H9 (cell line): ENCODE data around the gene HMCN1. TPM values are rescaled to one million over a fixed set of nuclear protein-coding genes. Genes with fewer than 3 reads are reported as not detected.

Source experiments
- DNase-seq: peaks from one replicate; pipeline ENCODE4 v3.0.0-alpha.2; 2017
- H2AFZ ChIP-seq: one replicate; pipeline ENCODE4 v1.6.1; 2013; ENCODE audit warnings: mild to moderate bottlenecking, low read length, control low read depth, moderate library complexity
- H2AK5ac ChIP-seq: 2 replicates; pipeline ENCODE4 v1.6.1; 2013; ENCODE audit warnings: low read length, control low read depth, mixed read lengths; ENCODE audit not compliant: insufficient read length
- H2BK120ac ChIP-seq: one replicate; pipeline ENCODE4 v1.6.1; 2013; ENCODE audit warnings: low read depth, mild to moderate bottlenecking, low read length, control low read depth, inconsistent platforms; ENCODE audit not compliant: poor library complexity, severe bottlenecking
- H2BK12ac ChIP-seq: 2 replicates; pipeline ENCODE4 v1.6.1; 2013; ENCODE audit warnings: low read length, control low read depth, mixed read lengths, low read depth; ENCODE audit not compliant: insufficient read length
- H2BK15ac ChIP-seq: 2 replicates; pipeline ENCODE4 v1.6.1; 2013; ENCODE audit warnings: low read depth, low read length, control low read depth
- H2BK20ac ChIP-seq: one replicate; pipeline ENCODE4 v1.6.1; 2013; ENCODE audit warnings: low read depth, mild to moderate bottlenecking, low read length, control low read depth, inconsistent platforms; ENCODE audit not compliant: poor library complexity, severe bottlenecking
- H2BK5ac ChIP-seq: 2 replicates; pipeline ENCODE4 v1.6.1; 2013; ENCODE audit warnings: low read length, control low read depth, mixed read lengths; ENCODE audit not compliant: insufficient read length
- H3K14ac ChIP-seq: 2 replicates; pipeline ENCODE4 v1.6.1; 2013; ENCODE audit warnings: low read length, control low read depth; ENCODE audit not compliant: insufficient read depth
- H3K18ac ChIP-seq: 2 replicates; pipeline ENCODE4 v1.6.1; 2013; ENCODE audit warnings: low read depth, mild to moderate bottlenecking, mixed read lengths, low read length, control low read depth; ENCODE audit not compliant: insufficient read length
- H3K23ac ChIP-seq: 2 replicates; pipeline ENCODE4 v1.6.1; 2013; ENCODE audit warnings: low read length, control low read depth, mixed read lengths, low read depth; ENCODE audit not compliant: insufficient read length
- H3K23me2 ChIP-seq: 2 replicates; pipeline ENCODE4 v1.6.1; 2013; ENCODE audit warnings: low read depth, mild to moderate bottlenecking, mixed read lengths, low read length, control low read depth; ENCODE audit not compliant: insufficient read length, poor library complexity, severe bottlenecking
- H3K27ac ChIP-seq: 2 replicates; pipeline ENCODE4 v1.5.1; 2013; ENCODE audit warnings: low read length, control low read depth, mixed read lengths, low read depth; ENCODE audit not compliant: insufficient read length
- H3K27me3 ChIP-seq: 2 replicates; pipeline ENCODE4 v1.6.1; 2013; ENCODE audit warnings: low read length, control low read depth, inconsistent platforms; ENCODE audit not compliant: insufficient read depth
- H3K4ac ChIP-seq: 2 replicates; pipeline ENCODE4 v1.6.1; 2013; ENCODE audit warnings: low read depth, mild to moderate bottlenecking, control low read depth, inconsistent platforms, low read length, moderate library complexity
- H3K4me1 ChIP-seq: 2 replicates; pipeline ENCODE4 v1.6.1; 2013; ENCODE audit warnings: low read length, control low read depth, inconsistent platforms; ENCODE audit not compliant: insufficient read depth
- H3K4me2 ChIP-seq: 2 replicates; pipeline ENCODE4 v1.6.1; 2013; ENCODE audit warnings: low read length, control low read depth, mixed read lengths; ENCODE audit not compliant: insufficient read length, insufficient read depth
- H3K56ac ChIP-seq: 2 replicates; pipeline ENCODE4 v1.6.1; 2013; ENCODE audit warnings: low read depth, mild to moderate bottlenecking, mixed read lengths, low read length, control low read depth; ENCODE audit not compliant: insufficient read length
- H3K79me1 ChIP-seq: 2 replicates; pipeline ENCODE4 v1.6.1; 2013; ENCODE audit warnings: low read depth, mild to moderate bottlenecking, moderate library complexity, low read length, control low read depth, inconsistent platforms; ENCODE audit not compliant: insufficient read depth, poor library complexity, severe bottlenecking
- H3K79me2 ChIP-seq: 2 replicates; pipeline ENCODE4 v1.6.1; 2013; ENCODE audit warnings: low read length, control low read depth, inconsistent platforms; ENCODE audit not compliant: insufficient read depth
- H3K9ac ChIP-seq: 2 replicates; pipeline ENCODE4 v1.6.1; 2013; ENCODE audit warnings: low read length, control low read depth, mixed read lengths; ENCODE audit not compliant: insufficient read length; ENCODE audit errors: extremely low read depth
- H3K9me3 ChIP-seq: one replicate; pipeline ENCODE4 v1.6.1; 2013; ENCODE audit warnings: low read depth, low read length, inconsistent platforms; ENCODE audit not compliant: control insufficient read depth
- H3T11ph ChIP-seq: one replicate; pipeline ENCODE4 v1.6.1; 2013; ENCODE audit warnings: mild to moderate bottlenecking, low read length, control low read depth, inconsistent platforms
- H4K20me1 ChIP-seq: one replicate; pipeline ENCODE4 v1.6.1; 2013; ENCODE audit not compliant: control insufficient read depth, insufficient read length, insufficient read depth
- H4K5ac ChIP-seq: 2 replicates; pipeline ENCODE4 v1.6.1; 2013; ENCODE audit warnings: low read depth, mild to moderate bottlenecking, mixed read lengths, low read length, control low read depth; ENCODE audit not compliant: insufficient read length
- H4K8ac ChIP-seq: replicated peaks from 2 replicates; pipeline ENCODE4 v1.6.1; 2013; ENCODE audit warnings: low read length, control low read depth, mixed read lengths, low read depth; ENCODE audit not compliant: insufficient read length
- H4K91ac ChIP-seq: 2 replicates; pipeline ENCODE4 v1.6.1; 2013; ENCODE audit warnings: low read depth, mild to moderate bottlenecking, moderate library complexity, mixed read lengths, low read length, control low read depth; ENCODE audit not compliant: insufficient read length
- H3K27ac Mint-ChIP-seq, 3 experiments: 2 replicates in 2 of 3; 3 replicates in 1 of 3; pipeline ENCODE4 v1.8.0; 2020 to 2021; ENCODE audit warnings: mixed read lengths in 3 of 3, mild to moderate bottlenecking in 1 of 3, moderate library complexity in 1 of 3
- H3K27me3 Mint-ChIP-seq: 2 replicates; pipeline ENCODE4 v1.8.0; 2021; ENCODE audit warnings: low read depth, mild to moderate bottlenecking, moderate library complexity, mixed read lengths
- H3K36me3 Mint-ChIP-seq, 3 experiments: 2 replicates in 2 of 3; 3 replicates in 1 of 3; pipeline ENCODE4 v1.8.0; 2020 to 2021; ENCODE audit warnings: low read depth in 3 of 3, mixed read lengths in 3 of 3; ENCODE audit not compliant: insufficient read depth in 1 of 3
- H3K4me1 Mint-ChIP-seq, 2 experiments: 2 replicates each; pipeline ENCODE4 v1.8.0; 2020; ENCODE audit warnings: mixed read lengths in 2 of 2
- H3K4me3 Mint-ChIP-seq, 2 experiments: 2 replicates in 1 of 2; 3 replicates in 1 of 2; pipeline ENCODE4 v1.8.0; 2020 to 2021; ENCODE audit warnings: mild to moderate bottlenecking in 2 of 2, mixed read lengths in 2 of 2, moderate library complexity in 1 of 2
- H3K9me3 Mint-ChIP-seq, 2 experiments: 2 replicates in 1 of 2; 3 replicates in 1 of 2; pipeline ENCODE4 v1.8.0; 2020; ENCODE audit warnings: mild to moderate bottlenecking in 2 of 2, mixed read lengths in 2 of 2, moderate library complexity in 1 of 2
- WGBS: extraction: QIAGEN DNeasy Blood & Tissue Kit; methylation state at CpG from one replicate; pipeline ENCODE4 v1.1.7; 2013; ENCODE audit warnings: missing lambda C conversion rate, low lambda C conversion rate, mixed read lengths; ENCODE audit not compliant: insufficient read length; ENCODE audit errors: extremely low coverage; 5-methylcytosine and 5-hydroxymethylcytosine counted together
- total RNA-seq: library from RNA; stranded (reverse); gene quantifications from 2 replicates; pipeline ENCODE4 v1.2.1, GENCODE V29; 2021
- TF ChIP-seq, protein P1 (sequence below): fragments of 200-600 bp; sonication (generic); conservative IDR thresholded peaks from 3 replicates; pipeline ENCODE4 v1.8.0; 2021; ENCODE audit warnings: antibody characterized with exemption, mild to moderate bottlenecking

The HMCN1 gene
- total RNA-seq, 1 experiment from 2014 or later = 3.3 TPM

DNA sequence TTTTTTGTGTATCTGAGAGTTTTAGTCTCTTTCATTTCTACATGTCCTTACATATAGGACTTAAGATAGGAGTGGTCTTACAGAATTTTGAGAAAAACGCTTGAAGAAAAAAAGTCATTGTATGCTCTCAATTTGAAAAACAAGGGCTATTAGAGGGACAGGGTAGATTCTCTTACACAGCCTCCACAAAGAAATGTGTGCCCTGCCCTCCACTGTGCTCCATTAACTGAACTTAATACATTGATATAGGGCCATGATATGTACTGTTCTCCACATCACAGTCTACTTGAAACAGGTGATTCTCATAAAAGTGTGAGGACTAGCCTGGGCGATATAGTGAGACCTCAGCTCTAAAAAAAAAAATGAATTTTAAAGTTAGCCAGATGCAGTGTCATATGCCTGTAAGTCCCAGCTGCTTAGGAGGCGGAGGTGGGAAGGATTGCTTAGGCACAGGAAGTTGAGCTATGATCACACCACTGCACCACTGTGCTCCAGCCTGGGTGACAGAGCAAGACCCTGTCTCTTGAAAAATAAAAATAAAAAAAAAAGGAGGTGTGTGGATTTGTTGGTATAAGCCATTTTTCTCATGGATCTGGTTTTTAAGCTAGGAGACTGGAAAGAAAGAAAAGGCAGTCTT lies 77.0 kb downstream of the HMCN1 start:
- no CpG with 5 or more reads among the region's 3 CpGs for WGBS
- H3K27ac Mint-ChIP-seq = peak overlapping the region in 2 of 3 experiments; percentile 16 to 32; a peak in 3 of 7 replicates

More for the DNA sequence above, 77.0 kb downstream of the HMCN1 start:
- no peak for DNase-seq
- Histone ChIP-seq H3K27me3 (no peaks in the 10 kb centered on the region), H3K23ac (no peak overlapping the region), H3K4me2 (no peak overlapping the region), H3K4me1 (no peaks in the 10 kb centered on the region; the same call in 1 of the 2 replicates), H3K18ac (no peak overlapping the region), H3K9ac (no peak overlapping the region), H3K9me3 (no peaks in the 10 kb centered on the region), H3K79me1 (no peaks in the 10 kb centered on the region), H3K27ac (no peak overlapping the region), H3K56ac (no peak overlapping the region), H2BK20ac (no peak overlapping the region), H4K8ac (no peak overlapping the region), H2BK120ac (no peak overlapping the region), H3K4ac (no peak overlapping the region), H3T11ph (no peak overlapping the region), H4K20me1 (no peaks in the 10 kb centered on the region), H2AFZ (no peak overlapping the region), H3K23me2 (no peaks in the 10 kb centered on the region), H2BK15ac (no peak overlapping the region), H2BK12ac (no peak overlapping the region), H4K5ac (no peak overlapping the region), H3K14ac (no peak overlapping the region), H2BK5ac (no peak overlapping the region), H2AK5ac (no peak overlapping the region), H3K79me2 (no peaks in the 10 kb centered on the region), H4K91ac (no peak overlapping the region)
- Mint-ChIP-seq H3K27me3 (no peaks in the 10 kb centered on the region), H3K36me3 (no peaks in the 10 kb centered on the region), H3K4me1 (peaks cover 7 to 9% of the 10 kb centered on the region in 2 experiments), H3K4me3 (no peak overlapping the region), H3K9me3 (no peaks in the 10 kb centered on the region)
- TF ChIP-seq, protein P1, sequence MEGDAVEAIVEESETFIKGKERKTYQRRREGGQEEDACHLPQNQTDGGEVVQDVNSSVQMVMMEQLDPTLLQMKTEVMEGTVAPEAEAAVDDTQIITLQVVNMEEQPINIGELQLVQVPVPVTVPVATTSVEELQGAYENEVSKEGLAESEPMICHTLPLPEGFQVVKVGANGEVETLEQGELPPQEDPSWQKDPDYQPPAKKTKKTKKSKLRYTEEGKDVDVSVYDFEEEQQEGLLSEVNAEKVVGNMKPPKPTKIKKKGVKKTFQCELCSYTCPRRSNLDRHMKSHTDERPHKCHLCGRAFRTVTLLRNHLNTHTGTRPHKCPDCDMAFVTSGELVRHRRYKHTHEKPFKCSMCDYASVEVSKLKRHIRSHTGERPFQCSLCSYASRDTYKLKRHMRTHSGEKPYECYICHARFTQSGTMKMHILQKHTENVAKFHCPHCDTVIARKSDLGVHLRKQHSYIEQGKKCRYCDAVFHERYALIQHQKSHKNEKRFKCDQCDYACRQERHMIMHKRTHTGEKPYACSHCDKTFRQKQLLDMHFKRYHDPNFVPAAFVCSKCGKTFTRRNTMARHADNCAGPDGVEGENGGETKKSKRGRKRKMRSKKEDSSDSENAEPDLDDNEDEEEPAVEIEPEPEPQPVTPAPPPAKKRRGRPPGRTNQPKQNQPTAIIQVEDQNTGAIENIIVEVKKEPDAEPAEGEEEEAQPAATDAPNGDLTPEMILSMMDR = no peak
